Measurements from ENCODE around the gene COPS6.

DNA sequence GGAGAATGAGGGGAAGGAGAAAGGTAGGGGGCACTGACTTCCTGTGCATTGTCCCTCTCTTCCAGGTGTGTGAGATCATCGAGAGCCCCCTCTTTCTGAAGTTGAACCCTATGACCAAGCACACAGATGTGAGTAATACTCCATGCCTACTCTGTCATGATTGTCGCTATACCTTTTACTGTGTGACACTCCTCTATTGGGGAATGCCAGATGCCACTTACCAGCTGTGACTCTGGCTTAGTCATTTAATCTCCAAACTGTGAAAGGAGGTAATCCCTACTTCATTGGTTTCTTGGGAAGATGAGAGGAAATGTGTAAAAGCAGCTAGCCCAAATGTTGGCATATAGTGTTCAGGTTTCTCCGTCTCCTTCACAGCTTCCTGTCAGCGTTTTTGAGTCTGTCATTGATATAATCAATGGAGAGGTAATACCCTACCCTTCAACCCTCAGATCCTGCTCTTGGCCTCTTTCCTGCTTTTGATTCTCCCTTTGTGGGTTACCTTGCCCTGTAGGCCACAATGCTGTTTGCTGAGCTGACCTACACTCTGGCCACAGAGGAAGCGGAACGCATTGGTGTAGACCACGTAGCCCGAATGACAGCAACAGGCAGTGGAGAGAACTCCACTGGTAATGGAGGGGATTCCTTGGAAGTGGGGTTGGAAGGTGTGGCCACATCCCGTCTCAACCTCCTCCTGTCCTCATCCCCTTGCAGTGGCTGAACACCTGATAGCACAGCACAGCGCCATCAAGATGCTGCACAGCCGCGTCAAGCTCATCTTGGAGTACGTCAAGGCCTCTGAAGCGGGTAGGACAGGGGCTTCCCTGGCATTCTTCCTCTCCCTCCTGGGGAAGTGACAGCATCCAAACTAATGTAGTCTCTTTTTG lies 2.0 kb downstream of the COPS6 start:
- TF ChIP-seq, protein P1, sequence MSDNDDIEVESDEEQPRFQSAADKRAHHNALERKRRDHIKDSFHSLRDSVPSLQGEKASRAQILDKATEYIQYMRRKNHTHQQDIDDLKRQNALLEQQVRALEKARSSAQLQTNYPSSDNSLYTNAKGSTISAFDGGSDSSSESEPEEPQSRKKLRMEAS (IDR thresholded peaks at IDR 0.05; ENCODE audit: low read depth), result no peak
- no peak for TF ChIP-seq YY1 (IDR thresholded peaks at IDR 0.05; ENCODE audit: low read depth)
- TF ChIP-seq, protein P2, sequence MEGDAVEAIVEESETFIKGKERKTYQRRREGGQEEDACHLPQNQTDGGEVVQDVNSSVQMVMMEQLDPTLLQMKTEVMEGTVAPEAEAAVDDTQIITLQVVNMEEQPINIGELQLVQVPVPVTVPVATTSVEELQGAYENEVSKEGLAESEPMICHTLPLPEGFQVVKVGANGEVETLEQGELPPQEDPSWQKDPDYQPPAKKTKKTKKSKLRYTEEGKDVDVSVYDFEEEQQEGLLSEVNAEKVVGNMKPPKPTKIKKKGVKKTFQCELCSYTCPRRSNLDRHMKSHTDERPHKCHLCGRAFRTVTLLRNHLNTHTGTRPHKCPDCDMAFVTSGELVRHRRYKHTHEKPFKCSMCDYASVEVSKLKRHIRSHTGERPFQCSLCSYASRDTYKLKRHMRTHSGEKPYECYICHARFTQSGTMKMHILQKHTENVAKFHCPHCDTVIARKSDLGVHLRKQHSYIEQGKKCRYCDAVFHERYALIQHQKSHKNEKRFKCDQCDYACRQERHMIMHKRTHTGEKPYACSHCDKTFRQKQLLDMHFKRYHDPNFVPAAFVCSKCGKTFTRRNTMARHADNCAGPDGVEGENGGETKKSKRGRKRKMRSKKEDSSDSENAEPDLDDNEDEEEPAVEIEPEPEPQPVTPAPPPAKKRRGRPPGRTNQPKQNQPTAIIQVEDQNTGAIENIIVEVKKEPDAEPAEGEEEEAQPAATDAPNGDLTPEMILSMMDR (IDR thresholded peaks at IDR 0.05), result no peak
- TF ChIP-seq, protein P3, sequence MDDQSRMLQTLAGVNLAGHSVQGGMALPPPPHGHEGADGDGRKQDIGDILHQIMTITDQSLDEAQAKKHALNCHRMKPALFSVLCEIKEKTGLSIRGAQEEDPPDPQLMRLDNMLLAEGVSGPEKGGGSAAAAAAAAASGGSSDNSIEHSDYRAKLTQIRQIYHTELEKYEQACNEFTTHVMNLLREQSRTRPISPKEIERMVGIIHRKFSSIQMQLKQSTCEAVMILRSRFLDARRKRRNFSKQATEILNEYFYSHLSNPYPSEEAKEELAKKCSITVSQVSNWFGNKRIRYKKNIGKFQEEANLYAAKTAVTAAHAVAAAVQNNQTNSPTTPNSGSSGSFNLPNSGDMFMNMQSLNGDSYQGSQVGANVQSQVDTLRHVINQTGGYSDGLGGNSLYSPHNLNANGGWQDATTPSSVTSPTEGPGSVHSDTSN (IDR thresholded peaks at IDR 0.05), result no peak
- TF ChIP-seq, protein P4, sequence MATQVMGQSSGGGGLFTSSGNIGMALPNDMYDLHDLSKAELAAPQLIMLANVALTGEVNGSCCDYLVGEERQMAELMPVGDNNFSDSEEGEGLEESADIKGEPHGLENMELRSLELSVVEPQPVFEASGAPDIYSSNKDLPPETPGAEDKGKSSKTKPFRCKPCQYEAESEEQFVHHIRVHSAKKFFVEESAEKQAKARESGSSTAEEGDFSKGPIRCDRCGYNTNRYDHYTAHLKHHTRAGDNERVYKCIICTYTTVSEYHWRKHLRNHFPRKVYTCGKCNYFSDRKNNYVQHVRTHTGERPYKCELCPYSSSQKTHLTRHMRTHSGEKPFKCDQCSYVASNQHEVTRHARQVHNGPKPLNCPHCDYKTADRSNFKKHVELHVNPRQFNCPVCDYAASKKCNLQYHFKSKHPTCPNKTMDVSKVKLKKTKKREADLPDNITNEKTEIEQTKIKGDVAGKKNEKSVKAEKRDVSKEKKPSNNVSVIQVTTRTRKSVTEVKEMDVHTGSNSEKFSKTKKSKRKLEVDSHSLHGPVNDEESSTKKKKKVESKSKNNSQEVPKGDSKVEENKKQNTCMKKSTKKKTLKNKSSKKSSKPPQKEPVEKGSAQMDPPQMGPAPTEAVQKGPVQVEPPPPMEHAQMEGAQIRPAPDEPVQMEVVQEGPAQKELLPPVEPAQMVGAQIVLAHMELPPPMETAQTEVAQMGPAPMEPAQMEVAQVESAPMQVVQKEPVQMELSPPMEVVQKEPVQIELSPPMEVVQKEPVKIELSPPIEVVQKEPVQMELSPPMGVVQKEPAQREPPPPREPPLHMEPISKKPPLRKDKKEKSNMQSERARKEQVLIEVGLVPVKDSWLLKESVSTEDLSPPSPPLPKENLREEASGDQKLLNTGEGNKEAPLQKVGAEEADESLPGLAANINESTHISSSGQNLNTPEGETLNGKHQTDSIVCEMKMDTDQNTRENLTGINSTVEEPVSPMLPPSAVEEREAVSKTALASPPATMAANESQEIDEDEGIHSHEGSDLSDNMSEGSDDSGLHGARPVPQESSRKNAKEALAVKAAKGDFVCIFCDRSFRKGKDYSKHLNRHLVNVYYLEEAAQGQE (IDR thresholded peaks at IDR 0.05; ENCODE audit: low read depth, low read length), result no peak
- TF ChIP-seq EZH2phosphoT487 (IDR thresholded peaks at IDR 0.05; ENCODE audit: borderline replicate concordance, low read depth), result no peak
- TF ChIP-seq, protein P5, sequence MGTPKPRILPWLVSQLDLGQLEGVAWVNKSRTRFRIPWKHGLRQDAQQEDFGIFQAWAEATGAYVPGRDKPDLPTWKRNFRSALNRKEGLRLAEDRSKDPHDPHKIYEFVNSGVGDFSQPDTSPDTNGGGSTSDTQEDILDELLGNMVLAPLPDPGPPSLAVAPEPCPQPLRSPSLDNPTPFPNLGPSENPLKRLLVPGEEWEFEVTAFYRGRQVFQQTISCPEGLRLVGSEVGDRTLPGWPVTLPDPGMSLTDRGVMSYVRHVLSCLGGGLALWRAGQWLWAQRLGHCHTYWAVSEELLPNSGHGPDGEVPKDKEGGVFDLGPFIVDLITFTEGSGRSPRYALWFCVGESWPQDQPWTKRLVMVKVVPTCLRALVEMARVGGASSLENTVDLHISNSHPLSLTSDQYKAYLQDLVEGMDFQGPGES (IDR thresholded peaks at IDR 0.05; ENCODE audit: low read depth, low read length), result no peak
- TF ChIP-seq FOXJ3 (CRISPR knock-in tag; IDR thresholded peaks at IDR 0.05), result no peak
- TF ChIP-seq EP300 (IDR thresholded peaks at IDR 0.05; ENCODE audit: borderline replicate concordance in 1 of 2, low read depth in 1 of 2, low read length in 1 of 2), result no peak
- TF ChIP-seq NRF1 (IDR thresholded peaks at IDR 0.05; ENCODE audit: low read depth, low read length), result no peak
- no peak for TF ChIP-seq RCOR1 (IDR thresholded peaks at IDR 0.05; ENCODE audit: low read length)

All from SK-N-SH (cell line).